ACHN (cell line): ENCODE results near the gene LY9.
"Not testable (repeated sequence)": the region's sequence is repeated elsewhere in the genome, so short reads cannot be mapped to it uniquely, and the experiment has no call there.

Experiments used
- DNase-seq: peaks from one replicate; pipeline ENCODE4 v3.0.0-alpha.2; 2015
- in situ Hi-C: cut with HindIII; loops from 2 replicates; pipeline ENCODE4 v1.10.0; 2017; ENCODE audit warnings: low sequenced_read_pairs, low pct_ligation_motif_present, low pct_unique_long_range_greater_than_20kb

LY9 gene

GRCh38 chr1:160855181-160855981 lies 59.4 kb downstream of the LY9 start:
- DNase-seq, result no peak
- in situ Hi-C loops, result no loop called here

- in situ Hi-C loops, result no loop called here
- DNase-seq, result no peak
Measured at GRCh38 chr1:160858097-160858496, 62.1 kb downstream of the LY9 start.

- in situ Hi-C loops, result no loop called here
- DNase-seq, result no peak
Measured at GRCh38 chr1:160858507-160858906, 62.5 kb downstream of the LY9 start.

GRCh38 chr1:160859166-160859565 lies 63.2 kb downstream of the LY9 start:
- in situ Hi-C loops, result no loop called here
- DNase-seq, result no peak

- DNase-seq, result no peak
- in situ Hi-C loops, result no loop called here
Measured at GRCh38 chr1:160860840-160861505, 65.0 kb downstream of the LY9 start.

- no peak for DNase-seq
- in situ Hi-C loops, result no loop called here
Measured at GRCh38 chr1:160862203-160863060, 66.5 kb downstream of the LY9 start, which contains the start of gene CD244. Gene CD244, minus strand, starts transcription at chr1:160862887. Its CDS starts 210 bp downstream, at chr1:160862677.

GRCh38 chr1:160863061-160863773 lies 67.2 kb downstream of the LY9 start:
- no peak for DNase-seq
- in situ Hi-C loops, result no loop called here

- in situ Hi-C loops, result no loop called here
- no peak for DNase-seq
Measured at GRCh38 chr1:160863774-160864131, 67.8 kb downstream of the LY9 start.

- in situ Hi-C loops, result no loop called here
- no peak for DNase-seq
Measured at GRCh38 chr1:160864173-160864572, 68.2 kb downstream of the LY9 start.

- in situ Hi-C loops, result no loop called here
- no peak for DNase-seq
Measured at GRCh38 chr1:160865337-160865736, 69.4 kb downstream of the LY9 start.

- in situ Hi-C loops, result no loop called here
- DNase-seq, result no peak
Measured at GRCh38 chr1:160866001-160866694, 70.2 kb downstream of the LY9 start.

GRCh38 chr1:160866695-160867260 lies 70.8 kb downstream of the LY9 start:
- in situ Hi-C loops, result no loop called here
- DNase-seq, result no peak

- in situ Hi-C loops, DNase-seq: not testable (repeated sequence)
Measured at GRCh38 chr1:160867651-160868050, 71.7 kb downstream of the LY9 start.

GRCh38 chr1:160868141-160868540 lies 72.2 kb downstream of the LY9 start:
- DNase-seq, result no peak
- in situ Hi-C loops, result no loop called here

- in situ Hi-C loops, result no loop called here
- no peak for DNase-seq
Measured at GRCh38 chr1:160874935-160875334, 79.0 kb downstream of the LY9 start.

- in situ Hi-C loops, DNase-seq: not testable (repeated sequence)
Measured at GRCh38 chr1:160875591-160875990, 79.6 kb downstream of the LY9 start.

GRCh38 chr1:160876311-160876710 lies 80.3 kb downstream of the LY9 start:
- no peak for DNase-seq
- in situ Hi-C loops, result no loop called here

- in situ Hi-C loops, result no loop called here
- DNase-seq, result no peak
Measured at GRCh38 chr1:160877221-160877620, 81.2 kb downstream of the LY9 start.
